Left lung (tissue), 10 donors: ENCODE results near the gene PAQR5. TPM values are rescaled to one million over a fixed set of nuclear protein-coding genes. Genes with fewer than 3 reads are reported as not detected.
A peak's percentile ranks its signal among the peaks of the same experiment; 100 is the strongest.
"Not testable (repeated sequence)": the region's sequence is repeated elsewhere in the genome, so short reads cannot be mapped to it uniquely, and the experiment has no call there.

Source experiments
- ATAC-seq: fragments of 200-7000 bp; cut with Tn5 transposase; one replicate; pipeline ENCODE4 v1.9.1; 2020; ENCODE audit warnings: moderate library complexity
- DNase-seq, 4 donors: peaks; one replicate each; pipeline ENCODE4 v3.0.0-alpha.2; 2013 to 2020
- H3K27ac ChIP-seq, 2 donors: fragments of 200-600 bp; sonication (generic) in 1 of 2; one replicate each; pipeline versions ENCODE4 v1.5.0 to v1.8.0; 2020 to 2021
- H3K27me3 ChIP-seq, 2 donors: fragments of 200-600 bp; sonication (generic) in 1 of 2; one replicate each; pipeline versions ENCODE4 v1.5.0 to v1.8.0; 2020 to 2021
- H3K36me3 ChIP-seq, 2 donors: fragments of 200-600 bp; sonication (generic) in 1 of 2; one replicate each; pipeline versions ENCODE4 v1.5.0 to v1.8.0; 2020 to 2021
- H3K4me1 ChIP-seq, 2 donors: fragments of 200-600 bp; one replicate each; pipeline ENCODE4 v1.8.0; 2021
- H3K4me3 ChIP-seq, 2 donors: fragments of 200-600 bp; sonication (generic) in 1 of 2; one replicate each; pipeline versions ENCODE4 v1.5.0 to v1.8.0; 2020 to 2021; ENCODE audit warnings: mild to moderate bottlenecking in 1 of 2
- H3K9me3 ChIP-seq, 2 donors: fragments of 200-600 bp; sonication (generic) in 1 of 2; one replicate each; pipeline versions ENCODE4 v1.5.0 to v1.8.0; 2020 to 2021
- intact Hi-C, 2 donors: fragments of 100-400 bp; cut with DNase I; formaldehyde crosslinking; loops; one replicate each; pipeline versions ENCODE4 v1.11.2 to v1.14.2; 2022
- polyA plus RNA-seq, 6 donors: library from polyadenylated mRNA; unstranded; fragments of 120-200 nt; gene quantifications; one replicate each; pipeline ENCODE4 v1.2.1, GENCODE V29; 2013; ENCODE audit not compliant: insufficient read length in 6 of 6
- total RNA-seq, 2 donors: library from RNA; stranded (reverse); fragmentation: NEBNext Ultra II Directional; extraction: Animal tissue kit (Norgen Biotek cat#: 25700); gene quantifications; one replicate each; pipeline ENCODE4 v1.2.1, GENCODE V29; 2021
- TF ChIP-seq, protein P1 (sequence below), 2 donors: fragments of 200-600 bp; sonication (generic) in 1 of 2; IDR thresholded peaks; one replicate each; pipeline versions ENCODE4 v1.5.0 to v1.8.0; 2021; ENCODE audit warnings: antibody characterized with exemption in 2 of 2
- donor health status: DM: no; HTN: yes; CAD: no.
- donor health status: DM: no; HTN: no; CAD: no.

The PAQR5 gene
- total and polyA plus RNA-seq, 8 donors = 6.2 to 17.7 (median 7.5) TPM

- peak overlapping the region in 1 of 2 donors; percentile 55 for H3K27ac ChIP-seq
- DNase-seq (no peak), ATAC-seq (peak; percentile 67)
- no peaks in the 10 kb centered on the region for H3K36me3 ChIP-seq
- no peak overlapping the region for H3K4me3 ChIP-seq
- peaks cover 10 to 12% of the 10 kb centered on the region in 2 donors for H3K4me1 ChIP-seq
- TF ChIP-seq, protein P1, sequence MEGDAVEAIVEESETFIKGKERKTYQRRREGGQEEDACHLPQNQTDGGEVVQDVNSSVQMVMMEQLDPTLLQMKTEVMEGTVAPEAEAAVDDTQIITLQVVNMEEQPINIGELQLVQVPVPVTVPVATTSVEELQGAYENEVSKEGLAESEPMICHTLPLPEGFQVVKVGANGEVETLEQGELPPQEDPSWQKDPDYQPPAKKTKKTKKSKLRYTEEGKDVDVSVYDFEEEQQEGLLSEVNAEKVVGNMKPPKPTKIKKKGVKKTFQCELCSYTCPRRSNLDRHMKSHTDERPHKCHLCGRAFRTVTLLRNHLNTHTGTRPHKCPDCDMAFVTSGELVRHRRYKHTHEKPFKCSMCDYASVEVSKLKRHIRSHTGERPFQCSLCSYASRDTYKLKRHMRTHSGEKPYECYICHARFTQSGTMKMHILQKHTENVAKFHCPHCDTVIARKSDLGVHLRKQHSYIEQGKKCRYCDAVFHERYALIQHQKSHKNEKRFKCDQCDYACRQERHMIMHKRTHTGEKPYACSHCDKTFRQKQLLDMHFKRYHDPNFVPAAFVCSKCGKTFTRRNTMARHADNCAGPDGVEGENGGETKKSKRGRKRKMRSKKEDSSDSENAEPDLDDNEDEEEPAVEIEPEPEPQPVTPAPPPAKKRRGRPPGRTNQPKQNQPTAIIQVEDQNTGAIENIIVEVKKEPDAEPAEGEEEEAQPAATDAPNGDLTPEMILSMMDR (IDR thresholded peaks at IDR 0.05) = no peak
- no peaks in the 10 kb centered on the region for H3K27me3 ChIP-seq
- H3K9me3 ChIP-seq = no peaks in the 10 kb centered on the region
- intact Hi-C loops = no loop called here
Measured at GRCh38 chr15:69288531-69289341, 10.0 kb upstream of the PAQR5 start.

DNA sequence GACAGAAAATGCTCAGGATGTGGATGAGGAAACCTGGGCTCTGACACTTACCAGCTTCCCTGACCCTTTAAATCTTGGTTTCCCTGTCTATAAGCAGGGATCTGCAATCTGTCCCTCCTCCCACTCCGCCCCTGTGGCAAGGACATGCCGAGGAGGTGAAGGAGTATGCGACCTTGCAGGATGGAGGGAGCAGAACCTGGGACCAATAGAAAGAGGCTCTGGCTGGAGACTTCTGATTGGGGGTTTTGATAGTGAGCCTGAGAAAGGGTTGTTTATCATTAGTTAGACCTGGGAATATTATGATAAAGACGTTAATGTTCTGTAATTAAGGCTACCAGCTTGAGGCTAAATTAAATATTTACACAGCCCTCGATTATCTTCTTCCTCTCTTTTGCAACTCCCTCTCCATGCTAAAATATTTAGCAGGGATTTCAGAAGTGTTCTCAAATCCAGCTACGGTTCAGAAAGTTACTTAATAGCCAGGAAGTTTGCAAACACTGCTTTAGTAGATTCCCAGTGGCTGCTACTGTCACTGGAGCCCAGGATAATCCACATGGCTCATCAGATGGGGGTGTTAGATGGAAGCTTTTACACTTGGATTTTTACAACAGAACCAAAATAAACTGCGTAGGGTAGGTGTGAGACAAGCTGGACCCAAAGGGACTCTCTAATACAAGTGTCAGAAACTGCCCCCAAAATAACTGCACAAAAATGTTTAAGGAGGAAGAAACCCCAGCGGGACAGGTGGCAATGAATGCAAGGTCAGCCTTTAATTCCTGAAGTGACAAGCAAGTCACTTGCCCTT lies 9.2 kb upstream of the PAQR5 start:
- DNase-seq (no peak), ATAC-seq (peak; percentile 68)

GRCh38 chr15:69290346-69291164 lies 8.2 kb upstream of the PAQR5 start:
- TF ChIP-seq, protein P1 (IDR thresholded peaks at IDR 0.05) = no peak
- H3K4me3 ChIP-seq = no peak overlapping the region
- peak overlapping the region; percentile 54 to 55 for H3K27ac ChIP-seq
- no peaks in the 10 kb centered on the region for H3K27me3 ChIP-seq
- H3K36me3 ChIP-seq = no peaks in the 10 kb centered on the region
- intact Hi-C loops = no loop called here
- peaks cover 10 to 12% of the 10 kb centered on the region in 2 donors for H3K4me1 ChIP-seq
- DNase-seq (peak in 1 of 4 donors; percentile 65), ATAC-seq (peak; percentile 83)
- no peaks in the 10 kb centered on the region for H3K9me3 ChIP-seq

More for the DNA sequence above, 9.2 kb upstream of the PAQR5 start:
- no peaks in the 10 kb centered on the region for H3K36me3 ChIP-seq
- no peaks in the 10 kb centered on the region for H3K9me3 ChIP-seq
- peaks cover 10 to 12% of the 10 kb centered on the region in 2 donors for H3K4me1 ChIP-seq
- no peaks in the 10 kb centered on the region for H3K27me3 ChIP-seq
- H3K27ac ChIP-seq = peak overlapping the region; percentile 54 to 55
- H3K4me3 ChIP-seq = no peak overlapping the region
- intact Hi-C loops = no loop called here
- TF ChIP-seq, protein P1 (IDR thresholded peaks at IDR 0.05) = no peak

GRCh38 chr15:69291651-69292050 lies 7.1 kb upstream of the PAQR5 start:
- H3K27me3 ChIP-seq, H3K36me3 ChIP-seq, H3K27ac ChIP-seq, DNase-seq, H3K9me3 ChIP-seq, ATAC-seq, H3K4me3 ChIP-seq, intact Hi-C loops: not testable (repeated sequence)
- H3K4me1 ChIP-seq = peaks cover 10 to 12% of the 10 kb centered on the region in 2 donors

GRCh38 chr15:69292826-69293420 lies 5.8 kb upstream of the PAQR5 start:
- DNase-seq (no peak), ATAC-seq (no peak)
- H3K4me3 ChIP-seq = no peak overlapping the region
- H3K27ac ChIP-seq = no peak overlapping the region
- H3K9me3 ChIP-seq = no peaks in the 10 kb centered on the region
- peaks cover 10 to 12% of the 10 kb centered on the region in 2 donors for H3K4me1 ChIP-seq
- TF ChIP-seq, protein P1 (IDR thresholded peaks at IDR 0.05) = no peak
- H3K36me3 ChIP-seq = no peaks in the 10 kb centered on the region
- intact Hi-C loops = no loop called here
- H3K27me3 ChIP-seq = peaks cover 0 to 18% of the 10 kb centered on the region in 2 donors
